ENCODE results near the gene MRPS24. TPM values are rescaled to one million over a fixed set of nuclear protein-coding genes. Genes with fewer than 3 reads are reported as not detected.
"Not testable (repeated sequence)": the region's sequence is repeated elsewhere in the genome, so short reads cannot be mapped to it uniquely, and the experiment has no call there.

Gene MRPS24
- total RNA-seq, 2 experiments from 2014 or later, result 74.6 to 76.5 TPM

DNA sequence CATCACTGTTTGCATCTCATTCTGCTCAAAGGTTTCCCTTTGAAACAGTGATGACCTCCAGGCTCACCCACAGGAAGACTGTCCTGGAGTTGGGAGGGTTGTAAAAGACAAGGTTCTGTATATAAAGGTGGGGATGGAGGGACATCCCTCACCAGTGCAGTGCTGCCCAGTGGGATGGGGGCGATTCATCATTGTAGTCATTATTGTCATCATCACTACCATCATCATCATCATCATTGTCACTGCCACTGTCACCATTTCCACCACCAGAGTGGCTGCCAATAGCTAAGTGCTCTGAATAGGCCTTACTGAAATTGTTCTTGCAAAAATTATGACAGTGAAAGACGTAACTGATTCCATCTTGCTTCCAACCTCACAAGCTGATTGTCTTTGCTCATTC lies 24.7 kb downstream of the MRPS24 start:
- POLR2A ChIA-PET, result interaction anchor here (1.1 kb wide), 1 partner anchor 86 kb away, joined by 3 read pairs; the partner anchor contains the start of gene BLVRA
- Mint-ChIP-seq H3K36me3 (ENCODE audit: low read depth) (no peaks in the 10 kb centered on the region), H3K4me3 (no peak overlapping the region), H3K9me3 (no peaks in the 10 kb centered on the region), H3K4me1 (no peaks in the 10 kb centered on the region), H3K27ac (no peak overlapping the region), H3K27me3 (no peaks in the 10 kb centered on the region)
- CTCF ChIA-PET, result interaction anchor here (1.2 kb wide), 1 partner anchor 10 kb away, joined by 3 read pairs; no protein-coding TSS in a partner anchor
- DNase-seq, result no peak

DNA sequence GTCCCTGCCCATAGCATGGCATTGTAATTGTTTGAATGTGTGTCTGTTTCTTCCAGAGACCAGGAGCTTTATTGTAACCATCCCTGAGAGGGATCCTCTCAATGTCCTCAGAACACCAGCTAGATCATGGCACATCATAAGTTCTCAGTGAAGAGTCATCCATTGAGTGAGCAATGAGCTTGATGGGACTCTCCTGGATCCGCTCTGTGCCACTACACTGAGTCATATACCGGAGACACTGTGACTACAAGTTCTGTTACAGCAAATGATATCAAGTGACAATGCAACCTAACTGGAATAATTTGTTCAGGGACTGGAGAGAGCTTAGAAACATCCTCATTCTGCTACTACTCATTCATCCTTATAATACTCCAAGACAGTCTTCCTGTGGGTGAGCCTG lies 25.1 kb downstream of the MRPS24 start:
- Mint-ChIP-seq H3K36me3 (ENCODE audit: low read depth) (no peaks in the 10 kb centered on the region), H3K4me1 (no peaks in the 10 kb centered on the region), H3K27me3 (no peaks in the 10 kb centered on the region), H3K27ac (no peak overlapping the region), H3K4me3 (no peak overlapping the region), H3K9me3 (no peaks in the 10 kb centered on the region)
- POLR2A ChIA-PET, result interaction anchor here (1.1 kb wide), 1 partner anchor 86 kb away, joined by 3 read pairs; the partner anchor contains the start of gene BLVRA
- CTCF ChIA-PET, result interaction anchor here (1.0 to 1.2 kb wide), 3 partner anchors 9 to 261 kb away, joined by 3 to 4 read pairs (median 3); partner anchors contain the start of gene STK17A
- no peak for DNase-seq

DNA sequence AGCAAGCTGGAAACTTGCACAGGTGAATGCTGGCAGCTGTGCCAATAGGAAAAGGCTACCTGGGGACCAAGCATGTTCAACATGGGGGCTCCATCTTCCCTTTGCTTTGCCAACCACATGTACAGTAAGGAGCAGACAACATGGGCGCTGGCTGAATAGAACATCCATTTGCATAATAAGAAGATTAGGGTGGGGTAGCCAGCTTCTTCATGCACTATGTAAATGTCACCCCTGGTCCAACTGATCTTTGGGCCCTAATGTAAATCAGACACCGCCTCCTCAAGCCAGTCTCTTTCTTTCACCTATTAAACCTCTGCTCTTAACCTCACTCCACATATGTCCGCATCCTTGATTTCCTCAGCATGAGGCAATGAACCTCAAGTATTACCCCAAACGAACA lies 26.0 kb downstream of the MRPS24 start:
- Mint-ChIP-seq H3K36me3 (ENCODE audit: low read depth) (no peaks in the 10 kb centered on the region), H3K4me1 (peaks cover 4% of the 10 kb centered on the region), H3K27me3 (peaks cover 3% of the 10 kb centered on the region), H3K9me3 (no peaks in the 10 kb centered on the region), H3K4me3 (no peak overlapping the region), H3K27ac (no peak overlapping the region)
- DNase-seq, result no peak
- ChIA-PET CTCF (interaction anchor here (1.0 to 1.2 kb wide), 3 partner anchors 9 to 260 kb away, joined by 3 to 4 read pairs (median 4); partner anchors contain the start of gene STK17A), POLR2A (no interaction called here)

DNA sequence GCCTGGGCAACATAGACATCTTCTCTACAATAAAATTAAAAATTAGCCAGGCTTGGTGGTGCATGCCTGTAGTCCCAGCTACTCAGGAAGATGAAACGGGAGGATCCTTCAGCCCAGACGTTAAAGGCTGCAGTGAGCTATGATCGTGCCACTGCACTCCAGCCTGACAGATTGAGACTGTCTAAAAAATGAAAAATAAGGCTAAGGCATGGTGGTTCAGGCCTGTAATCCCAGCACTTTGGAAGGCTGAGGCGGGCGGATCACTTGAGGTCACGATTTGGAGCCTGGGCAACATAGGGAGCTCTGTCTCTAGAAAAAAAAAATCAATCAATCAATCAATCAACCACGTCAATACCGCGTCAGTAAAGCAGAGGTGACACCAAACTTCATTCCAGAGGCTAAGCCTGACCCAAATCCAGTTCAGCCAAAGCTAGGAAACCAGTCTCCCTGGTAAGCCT lies 31.1 kb downstream of the MRPS24 start:
- Mint-ChIP-seq H3K36me3 (ENCODE audit: low read depth) (no peaks in the 10 kb centered on the region), H3K27me3 (peaks cover 4% of the 10 kb centered on the region), H3K4me1 (peaks cover 21% of the 10 kb centered on the region), H3K9me3 (no peaks in the 10 kb centered on the region), H3K4me3 (no peak overlapping the region), H3K27ac (no peak overlapping the region)
- POLR2A ChIA-PET, result interaction anchor here (1.0 to 3.0 kb wide), 3 partner anchors 80 to 256 kb away, joined by 3 to 20 read pairs (median 12); partner anchors contain the start of genes BLVRA, COA1 and STK17A
- CTCF ChIA-PET, result interaction anchor here (0.6 to 3.9 kb wide), 38 partner anchors 10 to 1862 kb away, joined by 3 to 67 read pairs (median 4); partner anchors contain the start of genes BLVRA, COA1, MRPS24 and STK17A
- no peak for DNase-seq

DNA sequence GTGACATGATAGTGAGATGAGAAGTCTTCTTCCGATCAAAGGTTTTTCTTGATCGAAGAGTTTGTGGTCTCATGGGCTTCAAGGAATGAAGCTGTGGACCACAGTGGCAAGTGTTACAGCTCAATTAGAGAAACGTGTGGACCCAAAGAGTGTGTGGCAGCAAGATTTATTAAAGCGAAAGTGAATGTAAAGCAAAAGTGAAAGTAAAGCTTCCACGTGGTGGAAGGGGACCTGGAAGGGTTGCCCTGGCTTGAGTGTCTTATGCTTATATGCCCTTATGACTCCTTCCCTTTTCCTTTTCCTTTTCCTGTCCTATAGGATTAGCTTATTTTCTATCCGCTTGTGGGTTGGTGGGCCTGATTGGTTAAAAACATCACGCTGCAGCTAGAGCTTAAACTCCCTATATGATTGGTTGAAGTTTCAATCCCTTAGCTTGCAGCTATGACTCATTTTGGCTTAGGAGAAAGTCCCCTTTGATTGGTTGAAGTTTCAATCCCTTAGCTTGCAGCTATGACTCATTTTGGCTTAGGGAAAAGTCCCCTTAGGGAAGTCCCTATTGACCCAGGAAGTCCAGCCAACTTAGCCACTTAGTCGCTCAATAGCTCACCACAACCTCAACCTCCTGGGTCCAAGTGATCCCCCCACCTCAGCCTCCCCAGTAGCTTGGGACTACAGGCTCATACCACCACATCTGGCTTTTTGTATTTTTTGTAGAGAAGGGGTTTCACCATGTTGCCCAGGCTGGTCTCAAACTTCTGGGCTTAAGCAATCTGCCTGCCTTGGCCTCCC lies 34.7 kb downstream of the MRPS24 start:
- no peaks in the 10 kb centered on the region for H3K36me3 Mint-ChIP-seq (ENCODE audit: low read depth)
- H3K27me3 Mint-ChIP-seq, result peaks cover 4% of the 10 kb centered on the region
- DNase-seq, result peak; percentile 37
- CTCF ChIA-PET, result interaction anchor here (0.9 to 4.8 kb wide), 8 partner anchors 8 to 252 kb away, joined by 3 to 31 read pairs (median 3); partner anchors contain the start of genes COA1 and STK17A
- H3K27ac Mint-ChIP-seq, result peak overlapping the region; percentile 63
- H3K4me3 Mint-ChIP-seq, result peak overlapping the region; percentile 84
- peaks cover 3% of the 10 kb centered on the region for H3K9me3 Mint-ChIP-seq
- peaks cover 25% of the 10 kb centered on the region for H3K4me1 Mint-ChIP-seq
- POLR2A ChIA-PET, result interaction anchor here (0.9 to 4.2 kb wide), 10 partner anchors 8 to 252 kb away, joined by 3 to 29 read pairs (median 4); partner anchors contain the start of genes BLVRA, COA1, MRPS24 and STK17A

DNA sequence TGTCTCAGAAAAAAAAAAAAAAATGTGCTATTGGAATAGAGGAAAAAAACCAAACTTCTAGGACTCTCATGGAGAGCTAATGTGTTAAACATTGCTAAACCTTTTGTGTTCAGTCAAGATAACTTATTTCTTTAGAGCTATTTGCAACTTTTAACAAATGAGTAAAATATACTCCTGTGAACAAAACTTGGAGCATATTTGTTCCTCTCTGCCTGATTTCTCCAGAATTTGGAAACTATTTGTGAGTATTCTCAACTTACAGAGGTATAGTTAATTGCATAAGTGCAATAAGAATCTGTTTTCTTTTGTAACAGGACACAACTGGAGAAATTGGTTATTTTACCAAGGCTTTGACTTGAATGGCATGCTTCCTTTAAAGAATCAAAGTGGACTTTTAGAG lies 38.4 kb downstream of the MRPS24 start:
- H3K9me3 Mint-ChIP-seq; H3K36me3 Mint-ChIP-seq (ENCODE audit: low read depth); H3K4me3 Mint-ChIP-seq; H3K27ac Mint-ChIP-seq; DNase-seq; POLR2A ChIA-PET: not testable (repeated sequence)
- Mint-ChIP-seq H3K4me1 (peaks cover 21% of the 10 kb centered on the region), H3K27me3 (peaks cover 18% of the 10 kb centered on the region)
- CTCF ChIA-PET, result interaction anchor here (4.8 kb wide), 1 partner anchor 248 kb away, joined by 31 read pairs; the partner anchor contains the start of gene STK17A

DNA sequence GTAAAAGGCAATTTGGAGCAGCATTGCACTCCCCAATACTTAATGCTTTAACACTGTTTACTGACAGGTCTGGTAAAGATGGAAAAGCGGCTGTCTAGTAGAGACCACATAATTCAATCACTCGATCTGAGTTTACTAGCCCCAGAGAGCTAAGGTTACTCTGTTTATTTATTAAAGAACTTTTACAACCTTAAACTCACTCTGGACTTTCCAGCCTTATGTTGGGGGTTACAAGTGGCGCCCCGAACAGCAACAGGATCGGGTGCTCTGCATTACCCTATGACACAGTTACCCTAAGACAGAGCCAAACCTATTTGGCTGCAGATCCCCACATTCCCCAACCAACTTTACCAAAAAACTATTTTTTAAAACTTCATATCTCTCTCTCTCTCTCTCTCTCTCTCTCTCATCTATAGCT lies 43.9 kb downstream of the MRPS24 start:
- Mint-ChIP-seq H3K9me3 (no peaks in the 10 kb centered on the region), H3K4me3 (no peak overlapping the region), H3K36me3 (ENCODE audit: low read depth) (no peaks in the 10 kb centered on the region), H3K27me3 (peaks cover 44% of the 10 kb centered on the region), H3K4me1 (no peaks in the 10 kb centered on the region), H3K27ac (no peak overlapping the region)
- DNase-seq, result no peak
- ChIA-PET CTCF (interaction anchor here (0.6 to 2.3 kb wide), 3 partner anchors 13 to 150 kb away, joined by 3 to 7 read pairs (median 3); no protein-coding TSS in a partner anchor), POLR2A (no interaction called here)

DNA sequence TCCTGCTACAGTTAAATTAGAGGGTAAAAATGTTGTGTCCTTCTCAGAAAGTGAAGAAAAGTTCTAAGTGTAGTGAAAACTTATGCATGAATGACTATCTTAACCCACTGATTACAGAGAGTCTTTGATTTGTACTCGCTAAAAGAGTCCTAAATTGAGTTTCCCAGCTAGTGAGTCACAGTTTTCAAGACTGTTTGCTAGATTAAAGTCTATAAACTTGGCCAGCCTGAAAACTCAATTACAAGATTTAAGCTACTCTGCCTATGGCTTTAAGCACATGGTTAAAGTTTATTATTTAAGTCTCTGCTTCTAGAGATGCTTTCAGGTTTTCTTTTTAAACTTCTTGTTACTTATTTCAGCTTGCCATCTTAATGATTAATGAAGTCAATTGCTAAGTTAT lies 44.4 kb downstream of the MRPS24 start:
- ChIA-PET CTCF (interaction anchor here (0.6 to 2.3 kb wide), 2 partner anchors 13 to 151 kb away, joined by 3 to 7 read pairs; no protein-coding TSS in a partner anchor), POLR2A (no interaction called here)
- peaks cover 44% of the 10 kb centered on the region for H3K27me3 Mint-ChIP-seq
- DNase-seq, result no peak
- no peaks in the 10 kb centered on the region for H3K36me3 Mint-ChIP-seq (ENCODE audit: low read depth)
- no peak overlapping the region for H3K27ac Mint-ChIP-seq
- H3K4me1 Mint-ChIP-seq, result no peaks in the 10 kb centered on the region
- no peaks in the 10 kb centered on the region for H3K9me3 Mint-ChIP-seq
- no peak overlapping the region for H3K4me3 Mint-ChIP-seq

DNA sequence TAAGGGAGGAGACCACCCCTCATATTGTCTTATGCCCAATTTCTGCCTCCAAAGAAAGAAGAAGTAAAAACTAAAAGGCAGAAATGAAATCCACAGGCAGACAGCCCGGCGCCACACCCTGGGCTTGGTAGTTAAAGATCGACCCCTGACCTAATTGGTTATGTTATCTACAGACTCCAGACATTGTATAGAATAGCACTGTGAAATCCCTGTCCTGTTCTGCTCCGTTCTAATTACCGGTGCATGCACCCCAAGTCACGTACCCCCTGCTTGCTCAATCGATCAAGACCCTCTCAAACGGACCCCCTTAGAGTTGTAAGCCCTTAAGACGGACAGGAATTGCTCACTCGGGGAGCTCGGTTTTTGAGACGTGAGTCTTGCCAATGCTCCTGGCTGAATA lies 44.8 kb downstream of the MRPS24 start:
- H3K9me3 Mint-ChIP-seq; POLR2A ChIA-PET; DNase-seq; H3K36me3 Mint-ChIP-seq (ENCODE audit: low read depth); H3K27ac Mint-ChIP-seq; H3K4me3 Mint-ChIP-seq; H3K4me1 Mint-ChIP-seq: not testable (repeated sequence)
- peaks cover 46% of the 10 kb centered on the region for H3K27me3 Mint-ChIP-seq
- CTCF ChIA-PET, result interaction anchor here (2.3 kb wide), 1 partner anchor 14 kb away, joined by 7 read pairs; no protein-coding TSS in a partner anchor

DNA sequence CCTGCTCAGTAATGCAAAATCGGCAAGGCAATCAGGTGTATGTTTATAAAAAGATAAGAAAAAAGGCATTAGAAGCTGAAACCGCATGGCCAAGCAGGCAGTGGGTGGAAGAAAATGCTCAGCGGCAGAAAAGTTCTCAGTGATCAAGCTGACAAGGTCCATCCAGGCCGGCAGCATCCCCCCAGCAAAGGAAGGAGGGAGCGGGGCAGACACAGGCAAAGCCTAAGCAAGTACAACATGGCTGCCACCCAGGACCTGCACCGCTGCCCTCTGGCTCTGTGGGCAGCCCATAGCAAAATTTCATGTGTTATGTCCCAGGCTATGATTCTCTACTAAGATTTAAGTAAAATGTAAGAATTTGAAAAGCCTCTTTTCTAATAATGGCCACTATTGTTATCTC lies 45.4 kb downstream of the MRPS24 start:
- H3K4me1 Mint-ChIP-seq, result no peaks in the 10 kb centered on the region
- H3K36me3 Mint-ChIP-seq (ENCODE audit: low read depth), result no peaks in the 10 kb centered on the region
- ChIA-PET POLR2A (no interaction called here), CTCF (no interaction called here)
- peaks cover 44% of the 10 kb centered on the region for H3K27me3 Mint-ChIP-seq
- no peak for DNase-seq
- no peak overlapping the region for H3K27ac Mint-ChIP-seq
- H3K9me3 Mint-ChIP-seq, result no peaks in the 10 kb centered on the region
- H3K4me3 Mint-ChIP-seq, result no peak overlapping the region

DNA sequence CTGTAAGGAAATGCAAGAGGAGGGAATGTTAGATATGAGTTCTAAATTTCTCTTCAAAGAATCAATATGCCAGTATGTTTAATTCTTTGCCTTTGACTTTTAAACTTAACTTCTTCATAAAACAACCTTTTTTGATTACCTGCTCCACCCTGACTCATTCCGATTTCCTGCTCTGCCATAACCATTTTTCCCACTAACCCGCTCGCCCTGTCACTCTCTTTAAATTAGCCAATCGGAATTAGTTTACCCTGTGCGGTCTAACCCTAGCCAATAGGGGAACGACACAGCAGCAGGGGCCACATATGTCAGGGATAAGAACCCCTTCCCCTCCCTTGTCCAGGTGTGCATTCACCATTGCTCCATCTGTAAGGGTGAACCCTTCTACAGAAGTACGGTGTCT lies 45.9 kb downstream of the MRPS24 start:
- H3K9me3 Mint-ChIP-seq; POLR2A ChIA-PET; H3K27ac Mint-ChIP-seq; DNase-seq; H3K4me3 Mint-ChIP-seq; H3K36me3 Mint-ChIP-seq (ENCODE audit: low read depth); H3K4me1 Mint-ChIP-seq; CTCF ChIA-PET: not testable (repeated sequence)
- H3K27me3 Mint-ChIP-seq, result peaks cover 42% of the 10 kb centered on the region
